IMR-90 (cell line): ENCODE results near the gene ZNF223. TPM values are rescaled to one million over a fixed set of nuclear protein-coding genes. Genes with fewer than 3 reads are reported as not detected.

Experiments
- ATAC-seq: fragments of 200-7000 bp; cut with Tn5 transposase; 2 replicates; pipeline ENCODE4 v1.9.1; 2020; ENCODE audit warnings: low read depth, mild to moderate bottlenecking, moderate library complexity
- BruUV-seq: library from RNA; stranded (reverse); fragments of 400-500 nt; replicated peaks from 2 replicates; lab custom pipeline; 2021; lab: Mats Ljungman, UMichigan
- CTCF ChIA-PET: fragments of 300-600 bp; formaldehyde crosslinking; extraction: SDS; loops from one replicate; lab custom pipeline; 2021; ENCODE audit warnings: antibody characterized with exemption; lab: Yijun Ruan, JAX
- POLR2A ChIA-PET: fragments of 300-600 bp; sonication (Branson Sonifier 250); formaldehyde crosslinking; loops from one replicate; lab custom pipeline; 2022; ENCODE audit warnings: antibody characterized with exemption; ENCODE audit not compliant: unreplicated experiment; lab: Charles Lee
- DNase-seq: peaks from one replicate; pipeline ENCODE4 v3.0.0; 2013
- H2AFZ ChIP-seq: replicated peaks from 2 replicates; pipeline ENCODE3; 2013; ENCODE audit warnings: low read length, mild to moderate bottlenecking; ENCODE audit not compliant: poor library complexity
- H2AK5ac ChIP-seq: 2 replicates; pipeline ENCODE4 v1.6.1; 2013; ENCODE audit warnings: low read depth, low read length, inconsistent platforms
- H2AK9ac ChIP-seq: replicated peaks from 2 replicates; pipeline ENCODE3; 2013; ENCODE audit warnings: mild to moderate bottlenecking, low read depth, low read length, moderate library complexity; ENCODE audit not compliant: poor library complexity
- H2BK120ac ChIP-seq: 2 replicates; pipeline ENCODE4 v1.6.1; 2013; ENCODE audit warnings: low read depth, low read length, inconsistent platforms
- H2BK15ac ChIP-seq: 3 replicates; pipeline ENCODE4 v1.6.1; 2013; ENCODE audit warnings: low read depth, low read length, inconsistent platforms
- H2BK20ac ChIP-seq: 2 replicates; pipeline ENCODE4 v1.6.1; 2013; ENCODE audit warnings: low read depth, mild to moderate bottlenecking, inconsistent platforms, low read length, moderate library complexity
- H2BK5ac ChIP-seq: 2 replicates; pipeline ENCODE4 v1.6.1; 2013; ENCODE audit warnings: mild to moderate bottlenecking, low read depth, low read length, inconsistent platforms; ENCODE audit not compliant: poor library complexity, severe bottlenecking
- H3K14ac ChIP-seq: replicated peaks from 2 replicates; pipeline ENCODE4 v1.6.1; 2013; ENCODE audit warnings: low read depth, low read length, inconsistent platforms
- H3K18ac ChIP-seq: 2 replicates; pipeline ENCODE4 v1.6.1; 2013; ENCODE audit warnings: low read depth, low read length, control low read depth
- H3K23ac ChIP-seq: 2 replicates; pipeline ENCODE4 v1.6.1; 2013; ENCODE audit warnings: low read depth, low read length, inconsistent platforms
- H3K27ac ChIP-seq: 2 replicates; pipeline ENCODE4 v1.5.1; 2013; ENCODE audit warnings: mild to moderate bottlenecking, control low read depth, low read length; ENCODE audit not compliant: insufficient read depth
- H3K27me3 ChIP-seq: 2 replicates; pipeline ENCODE4 v1.6.1; 2013; ENCODE audit warnings: low read length; ENCODE audit not compliant: control insufficient read depth, insufficient read depth
- H3K36me3 ChIP-seq: 2 replicates; pipeline ENCODE4 v1.6.1; 2013; ENCODE audit warnings: low read length, mixed read lengths; ENCODE audit not compliant: control insufficient read depth, insufficient read depth
- H3K4ac ChIP-seq: 2 replicates; pipeline ENCODE4 v1.6.1; 2013; ENCODE audit warnings: low read depth, low read length, inconsistent platforms
- H3K4me1 ChIP-seq: 2 replicates; pipeline ENCODE4 v1.6.1; 2013; ENCODE audit warnings: low read length, mixed read lengths; ENCODE audit not compliant: control insufficient read depth, insufficient read depth
- H3K4me2 ChIP-seq: 2 replicates; pipeline ENCODE4 v1.6.1; 2013; ENCODE audit warnings: low read depth, mild to moderate bottlenecking, control low read depth, low read length, moderate library complexity
- H3K4me3 ChIP-seq: 2 replicates; pipeline ENCODE4 v1.5.1; 2013; ENCODE audit warnings: low read depth, mild to moderate bottlenecking, control low read depth, low read length, moderate library complexity; ENCODE audit not compliant: insufficient read depth
- H3K56ac ChIP-seq: 2 replicates; pipeline ENCODE4 v1.6.1; 2013; ENCODE audit warnings: low read length, inconsistent platforms; ENCODE audit not compliant: insufficient read depth; ENCODE audit errors: extremely low read depth
- H3K79me1 ChIP-seq, 2 experiments: 2 replicates each; pipeline ENCODE4 v1.6.1; 2013; ENCODE audit warnings: low read length in 2 of 2, inconsistent platforms in 1 of 2, low read depth in 1 of 2
- H3K9ac ChIP-seq: 2 replicates; pipeline ENCODE4 v1.6.1; 2013; ENCODE audit warnings: low read depth, low read length, control low read depth
- H3K9me1 ChIP-seq: 2 replicates; pipeline ENCODE4 v1.6.1; 2013; ENCODE audit warnings: low read length, inconsistent platforms; ENCODE audit not compliant: insufficient read depth
- H3K9me3 ChIP-seq: 2 replicates; pipeline ENCODE4 v1.6.1; 2013; ENCODE audit warnings: low read length; ENCODE audit not compliant: control insufficient read depth, insufficient read depth
- H4K20me1 ChIP-seq: 2 replicates; pipeline ENCODE4 v1.6.1; 2013; ENCODE audit warnings: low read length, inconsistent platforms; ENCODE audit not compliant: insufficient read depth
- H4K5ac ChIP-seq: 2 replicates; pipeline ENCODE4 v1.6.1; 2013; ENCODE audit warnings: mild to moderate bottlenecking, low read depth, low read length, control low read depth
- H4K8ac ChIP-seq, 2 experiments: 2 replicates each; pipeline ENCODE4 v1.6.1; 2013; ENCODE audit warnings: low read depth in 2 of 2, low read length in 2 of 2, control low read depth in 1 of 2, inconsistent platforms in 1 of 2
- H4K91ac ChIP-seq: 2 replicates; pipeline ENCODE4 v1.6.1; 2013; ENCODE audit warnings: low read depth, low read length, inconsistent platforms; ENCODE audit not compliant: insufficient read depth
- BHLHE40 ChIP-seq: fragments of 150-350 bp; IDR thresholded peaks from 2 replicates; pipeline ENCODE4 v1.6.1; 2016; ENCODE audit warnings: mild to moderate bottlenecking, low read depth, low read length
- CHD1 ChIP-seq: IDR thresholded peaks from 2 replicates; pipeline ENCODE4 v1.6.1; 2012; ENCODE audit warnings: low read depth, low read length, improper control_type of control experiment
- FOS ChIP-seq: fragments of 150-350 bp; IDR thresholded peaks from 2 replicates; pipeline ENCODE4 v1.6.1; 2016; ENCODE audit warnings: low read depth, low read length
- MAFK ChIP-seq: IDR thresholded peaks from 2 replicates; pipeline ENCODE4 v1.6.1; 2012; ENCODE audit warnings: low read depth, low read length, improper control_type of control experiment
- MAZ ChIP-seq: IDR thresholded peaks from 2 replicates; pipeline ENCODE4 v1.6.1; 2012; ENCODE audit warnings: low read depth, mild to moderate bottlenecking, low read length, improper control_type of control experiment, moderate library complexity, borderline replicate concordance
- MXI1 ChIP-seq: IDR thresholded peaks from 2 replicates; pipeline ENCODE4 v1.6.1; 2012; ENCODE audit warnings: low read depth, mild to moderate bottlenecking, low read length, moderate library complexity, borderline replicate concordance
- NFE2L2 ChIP-seq: fragments of 150-350 bp; IDR thresholded peaks from 2 replicates; pipeline ENCODE4 v1.6.1; 2016; ENCODE audit warnings: low read depth, mild to moderate bottlenecking, low read length
- RAD21 ChIP-seq: IDR thresholded peaks from 2 replicates; pipeline ENCODE4 v1.6.1; 2012; ENCODE audit warnings: low read length, improper control_type of control experiment
- RFX5 ChIP-seq: IDR thresholded peaks from 2 replicates; pipeline ENCODE4 v1.8.0; 2012; ENCODE audit warnings: low read depth, mild to moderate bottlenecking, low read length, moderate library complexity
- SMC3 ChIP-seq: fragments of 150-350 bp; IDR thresholded peaks from 2 replicates; pipeline ENCODE4 v1.6.1; 2016; ENCODE audit warnings: low read depth, mild to moderate bottlenecking, antibody characterized with exemption, low read length, moderate library complexity
- WGBS, 2 experiments: methylation state at CpG; one replicate each; pipeline versions ENCODE4 v1.1.5 to v1.1.7; 2013; ENCODE audit warnings: missing lambda C conversion rate in 2 of 2; ENCODE audit not compliant: insufficient read length in 1 of 2; ENCODE audit errors: extremely low coverage in 2 of 2; 5-methylcytosine and 5-hydroxymethylcytosine counted together
- dilution Hi-C: fragments of 300-500 bp; cut with HindIII; formaldehyde crosslinking; loops from one replicate; pipeline ENCODE4 v1.14.3; 2018; ENCODE audit warnings: low sequenced_read_pairs; ENCODE audit not compliant: unreplicated experiment
- in situ Hi-C: fragments of 300-500 bp; cut with MboI; formaldehyde crosslinking; loops from 3 replicates; pipeline ENCODE4 v1.14.3; 2019; ENCODE audit warnings: low sequenced_read_pairs, inconsistent platforms, mixed read lengths
- intact Hi-C: fragments of 100-400 bp; cut with micrococcal nuclease; formaldehyde crosslinking; loops from 2 replicates; pipeline ENCODE4 v1.10.0; 2022
- polyA plus RNA-seq, 3 experiments: library from polyadenylated mRNA; depleted of rRNA; stranded (reverse); fragments of >200 nt; gene quantifications; 2 replicates each; pipeline ENCODE4 v1.2.3, GENCODE V29; 2012; ENCODE audit warnings: low replicate concordance in 1 of 3
- total RNA-seq: library from RNA; depleted of rRNA; stranded (reverse); fragments of >200 nt; gene quantifications from 2 replicates; pipeline ENCODE4 v1.2.3, GENCODE V29; 2012
- TF ChIP-seq, protein P1 (sequence below): fragments of 150-350 bp; IDR thresholded peaks from 2 replicates; pipeline ENCODE4 v1.6.1; 2016; ENCODE audit warnings: low read depth, mild to moderate bottlenecking, low read length, moderate library complexity, borderline replicate concordance
- TF ChIP-seq, protein P2 (sequence below): fragments of 150-350 bp; IDR thresholded peaks from 2 replicates; pipeline ENCODE4 v1.6.1; 2017; ENCODE audit warnings: mild to moderate bottlenecking, antibody characterized with exemption, low read length, low read depth

ZNF223 gene
- total and polyA plus RNA-seq, 2 of the 4 experiments (the other 2 are of a cell fraction) = 2.3 to 16.5 TPM

DNA sequence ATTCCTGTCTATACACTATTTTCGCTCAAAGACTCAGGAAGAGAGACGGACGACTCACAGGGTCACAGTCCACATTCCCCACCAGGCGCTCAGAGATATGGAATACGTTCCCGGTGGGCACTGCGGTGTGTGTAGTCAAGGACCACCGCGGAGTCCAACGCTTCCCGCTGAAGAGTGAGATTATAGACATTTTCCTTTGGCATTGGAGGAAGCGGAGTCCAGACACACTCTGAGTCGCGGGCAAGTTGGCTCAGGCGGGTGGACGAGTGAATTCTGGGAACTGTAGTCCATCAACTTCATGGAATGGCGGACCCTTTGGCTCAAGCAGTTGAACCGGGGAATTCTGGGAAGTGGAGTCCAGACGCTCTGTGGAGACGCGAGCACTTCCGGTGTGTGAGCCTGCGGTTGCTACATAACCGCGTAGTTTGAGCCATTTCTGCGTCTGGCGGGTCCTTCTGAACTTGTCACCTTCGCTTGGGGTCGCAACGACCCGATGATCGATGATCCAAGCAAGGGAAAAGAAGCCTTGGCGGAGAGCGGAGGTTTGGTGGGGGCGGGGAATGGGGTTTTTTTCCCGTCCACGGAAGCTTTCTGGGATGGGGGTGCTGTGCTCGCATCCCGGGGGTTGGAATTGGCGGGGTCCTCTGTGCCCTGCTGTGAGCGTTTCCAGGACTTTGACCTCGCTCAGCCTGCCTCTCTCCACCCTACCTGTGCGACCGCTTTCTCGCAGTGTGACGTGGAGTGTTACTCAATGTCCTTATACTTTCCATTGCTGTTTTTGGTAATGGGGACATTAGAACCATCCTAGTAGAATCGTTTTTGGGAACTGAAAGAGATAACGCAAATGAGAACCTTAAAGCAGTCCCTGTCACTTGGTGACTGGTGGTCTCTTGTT, 49.0 kb upstream of the ZNF223 start, which contains the start of gene ZNF230:
ZNF230 (plus strand) TSS at position 392 of the 895 bp plus-strand sequence. CDS start 4,122 bp downstream, outside the sequence.
- peak within 1 kb of the TSS; percentile 91 for H3K14ac ChIP-seq
- ATAC-seq (peak; percentile 97), DNase-seq (peak; percentile 95)
- intact Hi-C loops = loop anchor here (2.0 kb wide), 1 partner anchor 68 kb away; the partner anchor contains the start of gene ZNF45
- H3K79me1 ChIP-seq = peaks cover 3 to 19% of the 10 kb centered on the region in 2 experiments
- H2BK15ac ChIP-seq = peak within 1 kb of the TSS; percentile 57; the same call in 1 of the 3 replicates
- dilution Hi-C loops = no loop called here
- H3K4ac ChIP-seq = peak within 1 kb of the TSS; percentile 90
- peak within 1 kb of the TSS; percentile 82 to 99 for H4K8ac ChIP-seq
- peak within 1 kb of the TSS; percentile 90 for H4K91ac ChIP-seq
- in situ Hi-C loops = no loop called here
- no peaks in the 10 kb centered on the region for H3K9me1 ChIP-seq
- BruUV-seq = no TSS peak
- peak within 1 kb of the TSS; percentile 82 for H2AK9ac ChIP-seq
- H4K5ac ChIP-seq = peak within 1 kb of the TSS; percentile 85
- H3K18ac ChIP-seq = peak within 1 kb of the TSS; percentile 58
- 0 out of 2 replicates have a peak within 1 kb of the TSS, but pooled peaks have one; percentile 46 for H2BK120ac ChIP-seq
- H4K20me1 ChIP-seq = no peaks in the 10 kb centered on the region
- H3K27ac ChIP-seq = peak within 1 kb of the TSS; percentile 70
- peaks cover 6% of the 10 kb centered on the region for H3K36me3 ChIP-seq
- peak within 1 kb of the TSS; percentile 87 for H3K9ac ChIP-seq
- H3K23ac ChIP-seq = peak within 1 kb of the TSS; percentile 85
- peak within 1 kb of the TSS; percentile 74 for H2BK5ac ChIP-seq
- peak within 1 kb of the TSS; percentile 14; the same call in 1 of the 2 replicates for H2AK5ac ChIP-seq
- no peaks in the 10 kb centered on the region for H3K27me3 ChIP-seq
- WGBS, 2 experiments = 0% methylated on average over 12 of the region's 48 CpGs; no CpG with 5 or more reads in 1 of the 2 experiments
- CTCF ChIA-PET = interaction anchor here (1.8 kb wide), 1 partner anchor 52 kb away, joined by 4 read pairs; the partner anchor contains the start of gene ZNF221
- no peak within 1 kb of the TSS for H2BK20ac ChIP-seq
- peak within 1 kb of the TSS; percentile 99 for H2AFZ ChIP-seq
- peaks cover 2% of the 10 kb centered on the region; the same call in 1 of the 2 replicates for H3K4me1 ChIP-seq
- H3K56ac ChIP-seq = peak within 1 kb of the TSS; percentile 79
- POLR2A ChIA-PET = no interaction called here
- H3K4me3 ChIP-seq = peak within 1 kb of the TSS; percentile 68
- peak within 1 kb of the TSS; percentile 79 for H3K4me2 ChIP-seq
- peaks cover 3% of the 10 kb centered on the region; the same call in 1 of the 2 replicates for H3K9me3 ChIP-seq
- TF ChIP-seq FOS (no peak), RAD21 (no peak), CHD1 (no peak), MAFK (no peak), SMC3 (no peak), MXI1 (0 out of 2 replicates have a peak, but pooled peaks have one; percentile 11), RFX5 (no peak), NFE2L2 (no peak), BHLHE40 (no peak), MAZ (peak; percentile 21; the same call in 1 of the 2 replicates)
- TF ChIP-seq, protein P1, sequence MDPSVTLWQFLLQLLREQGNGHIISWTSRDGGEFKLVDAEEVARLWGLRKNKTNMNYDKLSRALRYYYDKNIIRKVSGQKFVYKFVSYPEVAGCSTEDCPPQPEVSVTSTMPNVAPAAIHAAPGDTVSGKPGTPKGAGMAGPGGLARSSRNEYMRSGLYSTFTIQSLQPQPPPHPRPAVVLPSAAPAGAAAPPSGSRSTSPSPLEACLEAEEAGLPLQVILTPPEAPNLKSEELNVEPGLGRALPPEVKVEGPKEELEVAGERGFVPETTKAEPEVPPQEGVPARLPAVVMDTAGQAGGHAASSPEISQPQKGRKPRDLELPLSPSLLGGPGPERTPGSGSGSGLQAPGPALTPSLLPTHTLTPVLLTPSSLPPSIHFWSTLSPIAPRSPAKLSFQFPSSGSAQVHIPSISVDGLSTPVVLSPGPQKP = no peak
- TF ChIP-seq, protein P2, sequence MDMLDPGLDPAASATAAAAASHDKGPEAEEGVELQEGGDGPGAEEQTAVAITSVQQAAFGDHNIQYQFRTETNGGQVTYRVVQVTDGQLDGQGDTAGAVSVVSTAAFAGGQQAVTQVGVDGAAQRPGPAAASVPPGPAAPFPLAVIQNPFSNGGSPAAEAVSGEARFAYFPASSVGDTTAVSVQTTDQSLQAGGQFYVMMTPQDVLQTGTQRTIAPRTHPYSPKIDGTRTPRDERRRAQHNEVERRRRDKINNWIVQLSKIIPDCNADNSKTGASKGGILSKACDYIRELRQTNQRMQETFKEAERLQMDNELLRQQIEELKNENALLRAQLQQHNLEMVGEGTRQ = 0 out of 2 replicates have a peak, but pooled peaks have one; percentile 13
